GM19328 (cell line): ENCODE data around the gene CHML.

Source experiments
- ATAC-seq: cut with Tn5 transposase; IDR thresholded peaks from one replicate; pipeline ENCODE4 v1.9.1; 2021; ENCODE audit warnings: mild to moderate bottlenecking, moderate library complexity; ENCODE audit not compliant: unreplicated experiment

Gene CHML

GRCh38 chr1:241591736-241592135, 48.4 kb downstream of the CHML start:
- no peak for ATAC-seq

- no peak for ATAC-seq
These were observed 48.9 kb downstream of the CHML start for GRCh38 chr1:241591317-241591716.

- no peak for ATAC-seq
These were observed 49.5 kb downstream of the CHML start for GRCh38 chr1:241590719-241591118.
